ENCODE data around the gene PLEKHG4.

Gene PLEKHG4

DNA sequence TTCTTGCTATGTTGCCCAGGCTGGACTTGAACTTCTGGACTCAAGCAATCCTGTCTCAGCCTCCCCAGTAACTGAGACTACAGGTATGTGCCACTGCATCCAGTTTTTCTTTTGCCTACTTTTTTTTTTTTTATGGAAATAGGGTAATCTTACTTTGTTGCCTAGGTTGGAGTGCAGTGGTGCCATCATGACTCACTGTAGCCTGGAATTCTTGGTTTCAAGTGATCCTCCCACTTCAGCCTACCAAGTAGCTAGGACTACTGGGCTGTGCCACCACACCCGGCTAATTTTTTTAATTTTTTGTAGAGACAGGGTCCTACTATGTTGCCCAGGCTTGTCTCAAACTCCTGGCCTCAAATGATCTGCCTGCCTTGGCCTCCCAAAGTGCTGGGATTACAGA, 57.3 kb downstream of the PLEKHG4 start:
- no peak for DNase-seq

Data from activated CD4-positive, alpha-beta T cell treated with anti-CD3 and anti-CD28 coated beads for 48 hours (primary cell).